Measurements from ENCODE around the gene PCDHB1. TPM values are rescaled to one million over a fixed set of nuclear protein-coding genes. Genes with fewer than 3 reads are reported as not detected.
"Not testable (repeated sequence)": the region's sequence is repeated elsewhere in the genome, so short reads cannot be mapped to it uniquely, and the experiment has no call there.

PCDHB1 gene
- total and polyA plus RNA-seq, 4 donors, result not detected

DNA sequence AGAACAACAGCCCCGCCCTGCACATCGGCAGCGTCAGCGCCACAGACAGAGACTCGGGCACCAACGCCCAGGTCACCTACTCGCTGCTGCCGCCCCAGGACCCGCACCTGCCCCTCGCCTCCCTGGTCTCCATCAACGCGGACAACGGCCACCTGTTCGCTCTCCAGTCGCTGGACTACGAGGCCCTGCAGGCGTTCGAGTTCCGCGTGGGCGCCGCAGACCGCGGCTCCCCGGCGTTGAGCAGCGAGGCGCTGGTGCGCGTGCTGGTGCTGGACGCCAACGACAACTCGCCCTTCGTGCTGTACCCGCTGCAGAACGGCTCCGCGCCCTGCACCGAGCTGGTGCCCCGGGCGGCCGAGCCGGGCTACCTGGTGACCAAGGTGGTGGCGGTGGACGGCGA, 45.0 kb downstream of the PCDHB1 start:
- H3K36me3 ChIP-seq (ENCODE audit: control insufficient read depth in 4 of 4, insufficient read depth in 3 of 4, low read depth in 1 of 4, low read length in 3 of 4); H3K4me1 ChIP-seq (ENCODE audit: control insufficient read depth in 4 of 4, insufficient read depth in 4 of 4, low read length in 3 of 4); H3K9ac ChIP-seq (ENCODE audit: low read depth in 1 of 2, low read length in 2 of 2); H3K27ac ChIP-seq (ENCODE audit: low read depth in 1 of 2, low read length in 2 of 2); H3K4me3 ChIP-seq (ENCODE audit: low read depth in 1 of 3, low read length in 3 of 3); DNase-seq (ENCODE audit: low spot score): not testable (repeated sequence)
- 31% methylated on average over 30 of the region's 46 CpGs for WGBS
- Histone ChIP-seq H3K9me3 (ENCODE audit: control insufficient read depth in 4 of 4, low read length in 3 of 4) (peaks cover 20 to 71% (median 29%) of the 10 kb centered on the region in 4 donors), H3K27me3 (ENCODE audit: control insufficient read depth in 4 of 4, insufficient read depth in 4 of 4, low read length in 3 of 4) (peaks cover 0 to 12% (median 2%) of the 10 kb centered on the region in 4 donors)

DNA sequence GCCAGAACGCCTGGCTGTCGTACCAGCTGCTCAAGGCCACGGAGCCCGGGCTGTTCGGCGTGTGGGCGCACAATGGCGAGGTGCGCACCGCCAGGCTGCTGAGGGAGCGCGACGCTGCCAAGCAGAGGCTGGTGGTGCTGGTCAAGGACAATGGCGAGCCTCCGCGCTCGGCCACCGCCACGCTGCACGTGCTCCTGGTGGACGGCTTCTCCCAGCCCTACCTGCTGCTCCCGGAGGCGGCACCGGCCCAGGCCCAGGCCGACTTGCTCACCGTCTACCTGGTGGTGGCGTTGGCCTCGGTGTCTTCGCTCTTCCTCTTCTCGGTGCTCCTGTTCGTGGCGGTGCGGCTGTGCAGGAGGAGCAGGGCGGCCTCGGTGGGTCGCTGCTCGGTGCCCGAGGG, 45.4 kb downstream of the PCDHB1 start:
- WGBS, result 26% methylated on average over 32 of the region's 38 CpGs
- not testable (repeated sequence) for H3K9ac ChIP-seq (ENCODE audit: low read depth in 1 of 2, low read length in 2 of 2); H3K27ac ChIP-seq (ENCODE audit: low read depth in 1 of 2, low read length in 2 of 2); DNase-seq (ENCODE audit: low spot score); H3K4me1 ChIP-seq (ENCODE audit: control insufficient read depth in 4 of 4, insufficient read depth in 4 of 4, low read length in 3 of 4); H3K36me3 ChIP-seq (ENCODE audit: control insufficient read depth in 4 of 4, insufficient read depth in 3 of 4, low read depth in 1 of 4, low read length in 3 of 4); H3K4me3 ChIP-seq (ENCODE audit: low read depth in 1 of 3, low read length in 3 of 3)
- Histone ChIP-seq H3K9me3 (ENCODE audit: control insufficient read depth in 4 of 4, low read length in 3 of 4) (peaks cover 20 to 73% (median 31%) of the 10 kb centered on the region in 4 donors), H3K27me3 (ENCODE audit: control insufficient read depth in 4 of 4, insufficient read depth in 4 of 4, low read length in 3 of 4) (peaks cover 0 to 12% (median 2%) of the 10 kb centered on the region in 4 donors)

DNA sequence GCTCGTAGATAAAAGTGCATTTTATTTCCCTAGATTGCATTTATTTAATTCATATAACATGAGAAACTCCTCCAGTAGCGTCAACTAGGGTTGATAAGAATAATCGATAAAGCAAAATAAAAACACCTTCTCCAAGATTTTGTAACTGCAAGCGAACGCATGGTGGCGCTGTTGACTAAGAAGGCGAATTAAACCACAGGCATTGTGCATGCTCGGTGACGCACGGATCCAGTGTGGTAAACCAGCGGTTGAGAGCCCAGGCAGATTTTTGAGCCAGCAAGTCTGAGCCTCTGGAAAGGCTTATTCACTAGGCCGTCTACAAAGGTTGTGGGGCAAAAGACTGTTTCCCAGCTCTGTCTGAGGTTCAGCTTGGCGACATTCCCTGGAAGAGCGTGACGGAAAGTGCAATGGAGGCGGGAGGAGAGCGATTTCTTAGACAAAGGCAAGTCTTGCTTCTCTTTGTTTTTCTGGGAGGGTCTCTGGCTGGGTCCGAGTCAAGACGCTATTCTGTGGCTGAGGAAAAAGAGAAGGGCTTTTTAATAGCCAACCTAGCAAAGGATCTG, 49.1 kb downstream of the PCDHB1 start, which contains the start of gene PCDHB3:
PCDHB3 (plus strand) TSS at position 231 of the 563 bp plus-strand sequence; CDS start at position 408, 177 bp downstream.
- Histone ChIP-seq H3K27me3 (ENCODE audit: control insufficient read depth in 4 of 4, insufficient read depth in 4 of 4, low read length in 3 of 4) (peaks cover 0 to 1% (median 0%) of the 10 kb centered on the region in 4 donors), H3K9ac (ENCODE audit: low read depth in 1 of 2, low read length in 2 of 2) (no peak within 1 kb of the TSS), H3K36me3 (ENCODE audit: control insufficient read depth in 4 of 4, insufficient read depth in 3 of 4, low read depth in 1 of 4, low read length in 3 of 4) (no peaks in the 10 kb centered on the region), H3K4me3 (ENCODE audit: low read depth in 1 of 3, low read length in 3 of 3) (peak within 1 kb of the TSS in 2 of 3 donors; percentile 7 to 25), H3K4me1 (ENCODE audit: control insufficient read depth in 4 of 4, insufficient read depth in 4 of 4, low read length in 3 of 4) (no peaks in the 10 kb centered on the region), H3K27ac (ENCODE audit: low read depth in 1 of 2, low read length in 2 of 2) (no peak within 1 kb of the TSS), H3K9me3 (ENCODE audit: control insufficient read depth in 4 of 4, low read length in 3 of 4) (peaks cover 16 to 43% (median 19%) of the 10 kb centered on the region in 4 donors)
- DNase-seq (ENCODE audit: low spot score), result no peak
- WGBS, result 17% methylated on average over 19 of the region's 19 CpGs
- TF ChIP-seq, protein P1, sequence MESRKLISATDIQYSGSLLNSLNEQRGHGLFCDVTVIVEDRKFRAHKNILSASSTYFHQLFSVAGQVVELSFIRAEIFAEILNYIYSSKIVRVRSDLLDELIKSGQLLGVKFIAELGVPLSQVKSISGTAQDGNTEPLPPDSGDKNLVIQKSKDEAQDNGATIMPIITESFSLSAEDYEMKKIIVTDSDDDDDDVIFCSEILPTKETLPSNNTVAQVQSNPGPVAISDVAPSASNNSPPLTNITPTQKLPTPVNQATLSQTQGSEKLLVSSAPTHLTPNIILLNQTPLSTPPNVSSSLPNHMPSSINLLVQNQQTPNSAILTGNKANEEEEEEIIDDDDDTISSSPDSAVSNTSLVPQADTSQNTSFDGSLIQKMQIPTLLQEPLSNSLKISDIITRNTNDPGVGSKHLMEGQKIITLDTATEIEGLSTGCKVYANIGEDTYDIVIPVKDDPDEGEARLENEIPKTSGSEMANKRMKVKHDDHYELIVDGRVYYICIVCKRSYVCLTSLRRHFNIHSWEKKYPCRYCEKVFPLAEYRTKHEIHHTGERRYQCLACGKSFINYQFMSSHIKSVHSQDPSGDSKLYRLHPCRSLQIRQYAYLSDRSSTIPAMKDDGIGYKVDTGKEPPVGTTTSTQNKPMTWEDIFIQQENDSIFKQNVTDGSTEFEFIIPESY (IDR thresholded peaks at IDR 0.05), result no peak
- TF ChIP-seq, protein P2, sequence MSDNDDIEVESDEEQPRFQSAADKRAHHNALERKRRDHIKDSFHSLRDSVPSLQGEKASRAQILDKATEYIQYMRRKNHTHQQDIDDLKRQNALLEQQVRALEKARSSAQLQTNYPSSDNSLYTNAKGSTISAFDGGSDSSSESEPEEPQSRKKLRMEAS (IDR thresholded peaks at IDR 0.05), result no peak
- peak in 1 of 2 donors; percentile 17 for TF ChIP-seq RAD21 (IDR thresholded peaks at IDR 0.05)
- TF ChIP-seq, protein P3, sequence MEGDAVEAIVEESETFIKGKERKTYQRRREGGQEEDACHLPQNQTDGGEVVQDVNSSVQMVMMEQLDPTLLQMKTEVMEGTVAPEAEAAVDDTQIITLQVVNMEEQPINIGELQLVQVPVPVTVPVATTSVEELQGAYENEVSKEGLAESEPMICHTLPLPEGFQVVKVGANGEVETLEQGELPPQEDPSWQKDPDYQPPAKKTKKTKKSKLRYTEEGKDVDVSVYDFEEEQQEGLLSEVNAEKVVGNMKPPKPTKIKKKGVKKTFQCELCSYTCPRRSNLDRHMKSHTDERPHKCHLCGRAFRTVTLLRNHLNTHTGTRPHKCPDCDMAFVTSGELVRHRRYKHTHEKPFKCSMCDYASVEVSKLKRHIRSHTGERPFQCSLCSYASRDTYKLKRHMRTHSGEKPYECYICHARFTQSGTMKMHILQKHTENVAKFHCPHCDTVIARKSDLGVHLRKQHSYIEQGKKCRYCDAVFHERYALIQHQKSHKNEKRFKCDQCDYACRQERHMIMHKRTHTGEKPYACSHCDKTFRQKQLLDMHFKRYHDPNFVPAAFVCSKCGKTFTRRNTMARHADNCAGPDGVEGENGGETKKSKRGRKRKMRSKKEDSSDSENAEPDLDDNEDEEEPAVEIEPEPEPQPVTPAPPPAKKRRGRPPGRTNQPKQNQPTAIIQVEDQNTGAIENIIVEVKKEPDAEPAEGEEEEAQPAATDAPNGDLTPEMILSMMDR (IDR thresholded peaks at IDR 0.05; ENCODE audit: low read depth, low read length, missing input control), result peak; percentile 1

DNA sequence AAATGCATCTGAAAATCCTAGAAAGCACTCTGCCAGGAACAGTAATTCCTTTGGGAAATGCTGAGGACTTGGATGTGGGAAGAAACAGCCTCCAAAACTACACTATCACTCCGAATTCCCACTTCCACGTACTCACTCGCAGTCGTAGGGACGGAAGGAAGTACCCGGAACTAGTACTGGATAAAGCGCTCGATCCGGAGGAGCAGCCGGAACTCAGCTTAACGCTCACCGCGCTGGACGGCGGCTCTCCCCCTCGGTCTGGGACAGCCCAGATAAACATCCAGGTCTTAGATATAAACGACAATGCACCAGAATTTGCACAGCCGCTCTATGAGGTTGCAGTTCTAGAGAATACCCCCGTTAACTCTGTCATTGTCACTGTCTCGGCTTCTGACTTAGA, 49.9 kb downstream of the PCDHB1 start:
- no peaks in the 10 kb centered on the region for H3K36me3 ChIP-seq (ENCODE audit: control insufficient read depth in 4 of 4, insufficient read depth in 3 of 4, low read depth in 1 of 4, low read length in 3 of 4)
- no peak overlapping the region for H3K27ac ChIP-seq (ENCODE audit: low read depth in 1 of 2, low read length in 2 of 2)
- no peaks in the 10 kb centered on the region for H3K27me3 ChIP-seq (ENCODE audit: control insufficient read depth in 4 of 4, insufficient read depth in 4 of 4, low read length in 3 of 4)
- H3K4me1 ChIP-seq (ENCODE audit: control insufficient read depth in 4 of 4, insufficient read depth in 4 of 4, low read length in 3 of 4), result no peaks in the 10 kb centered on the region
- WGBS, result 39% methylated on average over 20 of the region's 20 CpGs
- no peak for DNase-seq (ENCODE audit: low spot score)
- H3K4me3 ChIP-seq (ENCODE audit: low read depth in 1 of 3, low read length in 3 of 3), result no peak overlapping the region
- no peak overlapping the region for H3K9ac ChIP-seq (ENCODE audit: low read depth in 1 of 2, low read length in 2 of 2)
- peaks cover 10 to 37% (median 15%) of the 10 kb centered on the region in 4 donors for H3K9me3 ChIP-seq (ENCODE audit: control insufficient read depth in 4 of 4, low read length in 3 of 4)
- no peak for TF ChIP-seq GABPA (IDR thresholded peaks at IDR 0.05 in 1 of 2, conservative IDR thresholded peaks at IDR 0.05 in 1 of 2)
- TF ChIP-seq, protein P4, sequence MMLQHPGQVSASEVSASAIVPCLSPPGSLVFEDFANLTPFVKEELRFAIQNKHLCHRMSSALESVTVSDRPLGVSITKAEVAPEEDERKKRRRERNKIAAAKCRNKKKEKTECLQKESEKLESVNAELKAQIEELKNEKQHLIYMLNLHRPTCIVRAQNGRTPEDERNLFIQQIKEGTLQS (IDR thresholded peaks at IDR 0.05), result no peak
- TF ChIP-seq FOXA2 (IDR thresholded peaks at IDR 0.05), result no peak
- no peak for TF ChIP-seq EGR1 (IDR thresholded peaks at IDR 0.05; ENCODE audit: low read depth in 2 of 2)
- no peak for TF ChIP-seq TAF1 (conservative IDR thresholded peaks at IDR 0.05)
- TF ChIP-seq, protein P2 (IDR thresholded peaks at IDR 0.05), result no peak
- no peak for TF ChIP-seq RXRA (IDR thresholded peaks at IDR 0.05)
- TF ChIP-seq HNF4G (IDR thresholded peaks at IDR 0.05), result no peak
- no peak for TF ChIP-seq RAD21 (IDR thresholded peaks at IDR 0.05)
- TF ChIP-seq, protein P3 (IDR thresholded peaks at IDR 0.05; ENCODE audit: low read depth, low read length, missing input control), result no peak
- TF ChIP-seq NR2F2 (IDR thresholded peaks at IDR 0.05), result no peak
- TF ChIP-seq YY1 (IDR thresholded peaks at IDR 0.05), result no peak
